ENCODE results near the gene GPR137B.

DNA sequence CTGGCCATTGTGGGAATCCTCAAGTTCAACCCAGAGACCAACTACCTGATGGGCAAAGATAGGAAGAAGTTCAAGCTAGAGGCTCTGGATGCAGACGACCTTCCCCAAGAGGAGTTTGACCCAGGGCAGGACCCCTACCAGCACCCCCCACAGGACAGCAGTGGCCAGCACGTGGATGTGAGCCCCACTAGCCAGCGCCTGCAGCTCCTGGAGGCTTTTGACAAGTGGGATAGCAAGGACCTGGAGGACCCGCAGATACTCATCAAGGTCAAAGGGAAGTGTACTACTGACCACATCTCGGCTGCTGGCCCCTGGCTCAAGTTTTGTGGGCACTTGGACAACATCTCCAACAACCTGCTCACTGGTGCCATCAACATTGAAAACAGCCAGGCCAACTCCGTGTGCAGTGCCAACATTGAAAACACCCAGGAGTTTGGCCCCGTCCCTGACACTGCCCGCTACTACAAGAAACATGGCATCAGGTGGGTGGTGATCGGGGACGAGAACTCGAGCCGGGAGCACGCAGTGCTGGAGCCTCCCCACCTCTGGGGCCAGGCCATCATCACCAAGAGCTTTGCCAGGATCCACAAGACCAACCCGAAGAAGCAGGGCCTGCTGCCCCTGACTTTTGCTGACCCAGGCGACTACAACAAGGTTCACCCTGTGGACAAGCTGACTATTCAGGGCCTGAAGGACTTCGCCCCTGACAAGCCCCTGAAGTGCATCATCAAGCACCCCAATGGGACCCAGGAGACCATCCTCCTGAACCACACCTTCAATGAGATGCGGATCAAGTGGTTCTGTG lies 30.6 kb upstream of the GPR137B start:
- TF ChIP-seq CTCF (IDR thresholded peaks at IDR 0.05; ENCODE audit: insufficient read depth, low read length, poor library complexity, severe bottlenecking) (no peak), EZH2phosphoT487 (conservative IDR thresholded peaks at IDR 0.05; ENCODE audit: low read length) (no peak)

All from SU-DHL-6 (cell line).